Trophoblast cell (in vitro differentiated cells and primary cell): ENCODE results near the gene OBSCN.

ENCODE experiments used
- DNase-seq, 2 donors: peaks; one replicate each; pipeline ENCODE4 v3.0.0-alpha.2; 2016
- H2AFZ ChIP-seq: 2 replicates; pipeline ENCODE4 v1.6.1; 2013; ENCODE audit warnings: low read length, moderate library complexity, mild to moderate bottlenecking; ENCODE audit not compliant: insufficient read depth, poor library complexity
- H2AK5ac ChIP-seq: 2 replicates; pipeline ENCODE4 v1.6.1; 2013; ENCODE audit warnings: mild to moderate bottlenecking, low read length
- H2BK120ac ChIP-seq: 2 replicates; pipeline ENCODE4 v1.6.1; 2013; ENCODE audit warnings: low read length, mild to moderate bottlenecking, moderate library complexity; ENCODE audit not compliant: insufficient read depth, poor library complexity
- H2BK12ac ChIP-seq: 2 replicates; pipeline ENCODE4 v1.6.1; 2013; ENCODE audit warnings: mild to moderate bottlenecking, low read length, moderate library complexity
- H2BK5ac ChIP-seq: 2 replicates; pipeline ENCODE4 v1.6.1; 2013; ENCODE audit warnings: low read length, low read depth, moderate library complexity, mild to moderate bottlenecking; ENCODE audit not compliant: poor library complexity
- H3K14ac ChIP-seq: 2 replicates; pipeline ENCODE4 v1.6.1; 2013; ENCODE audit warnings: mild to moderate bottlenecking, low read length
- H3K18ac ChIP-seq: 2 replicates; pipeline ENCODE4 v1.6.1; 2013; ENCODE audit warnings: mild to moderate bottlenecking, low read length
- H3K23ac ChIP-seq: 2 replicates; pipeline ENCODE4 v1.6.1; 2013; ENCODE audit warnings: low read length
- H3K27ac ChIP-seq: 2 replicates; pipeline ENCODE4 v1.5.1; 2013; ENCODE audit warnings: low read depth, mild to moderate bottlenecking, inconsistent platforms, low read length, moderate library complexity
- H3K27me3 ChIP-seq: 2 replicates; pipeline ENCODE4 v1.6.1; 2013; ENCODE audit warnings: inconsistent platforms, mild to moderate bottlenecking, low read length, moderate library complexity; ENCODE audit not compliant: insufficient read depth
- H3K36me3 ChIP-seq, 2 experiments: 1 replicate in 1 of 2; 2 replicates in 1 of 2; pipeline ENCODE4 v1.6.1; 2013; ENCODE audit warnings: low read length in 2 of 2, mild to moderate bottlenecking in 2 of 2, moderate library complexity in 1 of 2; ENCODE audit not compliant: insufficient read depth in 2 of 2, control insufficient read depth in 1 of 2
- H3K4ac ChIP-seq: 2 replicates; pipeline ENCODE4 v1.6.1; 2013; ENCODE audit warnings: low read depth, mild to moderate bottlenecking, low read length, moderate library complexity
- H3K4me1 ChIP-seq, 2 experiments: 1 replicate in 1 of 2; 2 replicates in 1 of 2; pipeline ENCODE4 v1.6.1; 2013; ENCODE audit warnings: low read length in 2 of 2, mild to moderate bottlenecking in 2 of 2, moderate library complexity in 1 of 2; ENCODE audit not compliant: insufficient read depth in 2 of 2, control insufficient read depth in 1 of 2
- H3K4me2 ChIP-seq: 2 replicates; pipeline ENCODE4 v1.6.1; 2013; ENCODE audit warnings: inconsistent platforms, mild to moderate bottlenecking, low read length, moderate library complexity
- H3K4me3 ChIP-seq: 2 replicates; pipeline ENCODE4 v1.5.1; 2013; ENCODE audit warnings: mild to moderate bottlenecking, low read depth, low read length, inconsistent platforms
- H3K79me1 ChIP-seq: one replicate; pipeline ENCODE4 v1.6.1; 2013; ENCODE audit warnings: low read length
- H3K79me2 ChIP-seq: 2 replicates; pipeline ENCODE4 v1.6.1; 2013; ENCODE audit warnings: low read length, mild to moderate bottlenecking; ENCODE audit not compliant: control insufficient read depth, insufficient read depth, poor library complexity
- H3K9ac ChIP-seq: 2 replicates; pipeline ENCODE4 v1.6.1; 2013; ENCODE audit warnings: mild to moderate bottlenecking, low read length
- H3K9me3 ChIP-seq: 2 replicates; pipeline ENCODE4 v1.6.1; 2013; ENCODE audit warnings: low read depth, mild to moderate bottlenecking, control low read depth, inconsistent platforms, low read length; ENCODE audit not compliant: insufficient read depth
- H4K12ac ChIP-seq: 2 replicates; pipeline ENCODE4 v1.6.1; 2013; ENCODE audit warnings: low read depth, mild to moderate bottlenecking, low read length, moderate library complexity
- H4K8ac ChIP-seq: 2 replicates; pipeline ENCODE4 v1.6.1; 2013; ENCODE audit warnings: low read depth, mild to moderate bottlenecking, low read length, moderate library complexity
- H4K91ac ChIP-seq: one replicate; pipeline ENCODE4 v1.6.1; 2013; ENCODE audit warnings: low read depth, mild to moderate bottlenecking, low read length, moderate library complexity
- WGBS: extraction: QIAGEN DNeasy Blood & Tissue Kit; methylation state at CpG from one replicate; pipeline ENCODE4 v1.1.7; 2013; ENCODE audit warnings: missing lambda C conversion rate; ENCODE audit not compliant: insufficient read length, insufficient coverage; ENCODE audit errors: extremely low coverage; 5-methylcytosine and 5-hydroxymethylcytosine counted together

OBSCN gene

DNA sequence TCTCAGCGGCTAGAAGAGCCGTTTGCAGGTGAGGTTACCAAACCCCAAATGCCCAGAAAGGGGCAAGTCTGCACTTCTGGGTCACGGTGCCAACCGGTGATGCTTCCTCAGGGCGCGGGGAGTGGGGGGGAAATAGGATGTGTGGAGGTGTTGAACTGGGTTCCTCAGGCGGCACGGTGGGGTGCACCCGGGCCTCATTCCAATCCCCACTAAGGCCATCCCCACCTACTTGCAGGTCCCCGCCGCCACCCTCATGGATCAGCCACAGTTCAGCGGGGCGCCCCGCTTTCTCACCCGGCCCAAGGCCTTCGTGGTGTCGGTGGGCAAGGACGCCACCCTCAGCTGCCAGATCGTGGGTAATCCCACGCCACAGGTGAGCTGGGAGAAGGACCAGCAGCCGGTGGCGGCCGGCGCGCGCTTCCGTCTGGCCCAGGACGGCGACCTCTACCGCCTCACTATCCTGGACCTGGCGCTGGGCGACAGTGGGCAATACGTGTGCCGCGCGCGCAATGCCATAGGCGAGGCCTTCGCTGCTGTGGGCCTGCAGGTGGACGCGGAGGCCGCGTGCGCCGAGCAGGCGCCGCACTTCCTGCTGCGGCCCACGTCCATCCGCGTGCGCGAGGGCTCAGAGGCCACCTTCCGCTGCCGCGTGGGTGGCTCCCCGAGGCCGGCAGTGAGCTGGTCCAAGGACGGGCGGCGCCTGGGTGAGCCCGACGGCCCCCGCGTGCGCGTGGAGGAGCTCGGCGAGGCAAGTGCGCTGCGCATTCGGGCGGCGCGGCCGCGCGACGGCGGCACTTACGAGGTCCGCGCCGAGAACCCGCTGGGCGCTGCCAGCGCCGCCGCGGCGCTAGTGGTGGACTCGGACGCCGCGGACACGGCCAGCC, 3.9 kb downstream of the OBSCN start:
- Histone ChIP-seq H3K4me1 (peaks cover 6 to 12% of the 10 kb centered on the region in 2 experiments), H3K4me3 (no peak overlapping the region), H3K27me3 (peaks cover 10% of the 10 kb centered on the region), H3K27ac (no peak overlapping the region), H4K8ac (no peak overlapping the region), H3K14ac (no peak overlapping the region), H4K12ac (no peak overlapping the region), H3K9me3 (peaks cover 12% of the 10 kb centered on the region), H3K4ac (no peak overlapping the region), H3K79me2 (no peaks in the 10 kb centered on the region), H3K4me2 (no peak overlapping the region), H2AK5ac (no peak overlapping the region), H2BK12ac (no peak overlapping the region), H2BK120ac (no peak overlapping the region), H3K79me1 (peaks cover 6% of the 10 kb centered on the region), H3K36me3 (peaks cover 2 to 5% of the 10 kb centered on the region in 2 experiments), H3K23ac (no peak overlapping the region), H2BK5ac (no peak overlapping the region), H2AFZ (no peak overlapping the region), H4K91ac (no peak overlapping the region), H3K18ac (no peak overlapping the region), H3K9ac (no peak overlapping the region)
- no peak for DNase-seq
- WGBS, result no CpG with 5 or more reads among the region's 96 CpGs

GRCh38 chr1:228212415-228212965, 4.6 kb downstream of the OBSCN start:
- DNase-seq, result peak in 1 of 2 donors; percentile 13
- no peak overlapping the region for H3K18ac ChIP-seq
- H4K8ac ChIP-seq, result no peak overlapping the region
- no peak overlapping the region for H3K4ac ChIP-seq
- H3K23ac ChIP-seq, result no peak overlapping the region
- WGBS, result no CpG with 5 or more reads among the region's 66 CpGs
- no peak overlapping the region for H2BK12ac ChIP-seq
- peaks cover 6% of the 10 kb centered on the region for H3K79me1 ChIP-seq
- H3K4me2 ChIP-seq, result peak overlapping the region; percentile 53
- H4K91ac ChIP-seq, result no peak overlapping the region
- no peak overlapping the region for H3K9ac ChIP-seq
- no peak overlapping the region for H2AFZ ChIP-seq
- no peak overlapping the region for H3K14ac ChIP-seq
- H3K36me3 ChIP-seq, result peaks cover 6 to 9% of the 10 kb centered on the region in 2 experiments
- H3K4me1 ChIP-seq, result peaks cover 6 to 12% of the 10 kb centered on the region in 2 experiments
- H2BK5ac ChIP-seq, result no peak overlapping the region
- peaks cover 12% of the 10 kb centered on the region for H3K9me3 ChIP-seq
- no peak overlapping the region for H3K27ac ChIP-seq
- peak overlapping the region; percentile 48 for H3K4me3 ChIP-seq
- no peak overlapping the region for H4K12ac ChIP-seq
- H3K79me2 ChIP-seq, result no peaks in the 10 kb centered on the region
- H2BK120ac ChIP-seq, result no peak overlapping the region
- H2AK5ac ChIP-seq, result no peak overlapping the region
- H3K27me3 ChIP-seq, result peaks cover 10% of the 10 kb centered on the region

- H2BK12ac ChIP-seq, result no peak overlapping the region
- H3K18ac ChIP-seq, result peak overlapping the region; percentile 70
- H3K27ac ChIP-seq, result no peak overlapping the region
- H3K4me3 ChIP-seq, result peak overlapping the region; percentile 74
- H3K79me1 ChIP-seq, result peaks cover 6% of the 10 kb centered on the region
- H3K4ac ChIP-seq, result no peak overlapping the region
- H2AK5ac ChIP-seq, result no peak overlapping the region
- DNase-seq, result peak; percentile 61 to 80
- peak overlapping the region; percentile 12 for H2BK120ac ChIP-seq
- H3K4me2 ChIP-seq, result peak overlapping the region; percentile 95
- no peaks in the 10 kb centered on the region for H3K79me2 ChIP-seq
- H2BK5ac ChIP-seq, result no peak overlapping the region
- H3K36me3 ChIP-seq, result peaks cover 6 to 9% of the 10 kb centered on the region in 2 experiments
- H3K23ac ChIP-seq, result no peak overlapping the region
- peak overlapping the region; percentile 38 for H4K91ac ChIP-seq
- peak overlapping the region; percentile 27 for H2AFZ ChIP-seq
- peaks cover 6 to 12% of the 10 kb centered on the region in 2 experiments for H3K4me1 ChIP-seq
- WGBS, result no CpG with 5 or more reads among the region's 67 CpGs
- peak overlapping the region; percentile 28 for H3K14ac ChIP-seq
- peaks cover 12% of the 10 kb centered on the region for H3K9me3 ChIP-seq
- H4K8ac ChIP-seq, result peak overlapping the region; percentile 40
- H3K27me3 ChIP-seq, result peaks cover 10% of the 10 kb centered on the region
- H3K9ac ChIP-seq, result peak overlapping the region; percentile 24
- H4K12ac ChIP-seq, result no peak overlapping the region
These were observed 5.4 kb downstream of the OBSCN start for GRCh38 chr1:228212966-228213844.
